HT1080 (cell line): ENCODE measurements around the gene GYPC. TPM values are rescaled to one million over a fixed set of nuclear protein-coding genes. Genes with fewer than 3 reads are reported as not detected.

ENCODE experiments used
- DNase-seq: peaks from one replicate; pipeline ENCODE4 v3.0.0-alpha.2; 2015; ENCODE audit warnings: low read depth
- small RNA-seq: library from RNA; depleted of rRNA; stranded (forward); fragments of <200 nt; gene quantifications from one replicate; pipeline ENCODE3, GENCODE V24; 2014
- total RNA-seq: library from RNA; depleted of rRNA; stranded (reverse); fragments of >200 nt; shearing (Covaris generic); gene quantifications from 2 replicates; pipeline ENCODE4 v1.2.3, GENCODE V29; 2014; rRNA removed

The GYPC gene
- total RNA-seq, 1 experiment from 2014 or later: not detected

- no peak for DNase-seq
Measured at GRCh38 chr2:126729896-126730295, 73.9 kb downstream of the GYPC start.

GRCh38 chr2:126730655-126731054, 74.7 kb downstream of the GYPC start:
- no peak for DNase-seq

GRCh38 chr2:126731353-126731752, 75.4 kb downstream of the GYPC start:
- no peak for DNase-seq

- DNase-seq: no peak
Measured at GRCh38 chr2:126732682-126733245, 76.8 kb downstream of the GYPC start.

GRCh38 chr2:126733795-126734194, 77.8 kb downstream of the GYPC start:
- no peak for DNase-seq

GRCh38 chr2:126736133-126736874, 80.3 kb downstream of the GYPC start:
- DNase-seq: peak; percentile 20

- DNase-seq: no peak
Measured at GRCh38 chr2:126739141-126739540, 83.2 kb downstream of the GYPC start.

GRCh38 chr2:126744640-126745039, 88.7 kb downstream of the GYPC start:
- DNase-seq: no peak

Small RNA genes lying within 50 kb of the gene (small RNA-seq; reads per million reads assigned to genes)
- not detected for gene RNU6-675P

Other genes with a start within 250 kb of the GYPC start
- not detected in 2 replicates for gene TEX51, start 242.7 kb downstream of the GYPC start, total RNA-seq